Suppressor macrophage treated with lipopolysaccharide for 4 hours (primary cell): ENCODE measurements around the gene CEACAM16.
"Not testable (repeated sequence)": the region's sequence is repeated elsewhere in the genome, so short reads cannot be mapped to it uniquely, and the experiment has no call there.

Experiments used
- DNase-seq: peaks from one replicate; pipeline ENCODE4 v3.0.0-alpha.2; 2020

Gene CEACAM16

DNA sequence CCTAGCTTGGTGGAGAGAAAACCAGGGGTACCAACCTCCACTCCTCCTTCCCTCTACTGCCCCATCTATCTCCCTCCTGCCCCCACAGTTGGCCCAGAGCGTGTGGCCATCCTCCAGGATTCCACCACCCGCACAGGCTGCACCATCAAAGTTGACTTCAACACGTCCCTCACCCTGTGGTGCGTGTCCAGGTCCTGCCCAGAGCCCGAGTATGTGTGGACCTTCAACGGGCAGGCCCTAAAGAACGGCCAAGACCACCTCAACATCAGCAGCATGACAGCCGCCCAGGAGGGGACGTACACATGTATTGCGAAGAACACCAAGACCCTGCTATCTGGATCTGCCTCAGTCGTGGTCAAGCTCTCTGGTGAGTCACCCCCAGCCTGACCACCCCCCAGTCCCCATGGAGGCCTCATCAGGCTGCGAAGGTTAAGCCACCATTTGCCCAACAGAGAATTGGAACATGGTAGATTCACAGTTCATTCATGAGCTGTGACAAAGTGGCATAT is 6.6 kb downstream of the CEACAM16 start:
- no peak for DNase-seq

DNA sequence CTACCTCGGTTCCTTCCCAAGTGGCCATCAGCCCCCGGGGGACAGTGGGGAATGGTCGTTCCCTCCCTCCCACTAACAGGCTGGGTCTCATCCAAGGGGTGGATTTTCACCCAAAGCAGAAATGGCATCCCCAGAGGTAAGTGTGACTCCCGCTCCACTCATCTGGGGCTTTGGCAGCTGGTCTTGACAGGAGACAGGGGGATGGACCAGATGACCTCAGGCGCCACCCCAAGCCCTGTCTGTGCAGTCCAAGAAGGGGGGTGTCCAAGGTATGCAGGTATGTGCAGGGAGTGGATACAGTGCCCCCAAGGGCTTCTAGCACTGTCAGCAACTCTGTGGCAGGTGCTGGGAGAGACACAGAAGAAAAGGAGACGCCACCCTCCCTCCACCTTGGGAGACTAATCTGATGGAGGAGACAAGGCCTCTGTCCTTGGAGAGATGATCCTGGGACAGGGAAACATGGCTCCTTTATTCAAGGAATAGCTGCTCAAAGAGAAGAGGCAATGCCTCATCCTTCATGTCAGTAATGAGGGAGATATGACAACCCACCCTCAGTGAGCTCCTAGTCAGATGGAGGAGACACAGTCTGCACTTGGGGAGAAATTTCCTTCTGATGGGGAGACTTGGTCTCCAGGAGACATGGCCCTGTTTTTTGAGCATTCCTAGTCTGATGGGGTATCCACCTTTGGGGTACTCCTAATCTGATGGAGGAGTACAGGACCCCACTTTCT is 7.7 kb downstream of the CEACAM16 start:
- no peak for DNase-seq

DNA sequence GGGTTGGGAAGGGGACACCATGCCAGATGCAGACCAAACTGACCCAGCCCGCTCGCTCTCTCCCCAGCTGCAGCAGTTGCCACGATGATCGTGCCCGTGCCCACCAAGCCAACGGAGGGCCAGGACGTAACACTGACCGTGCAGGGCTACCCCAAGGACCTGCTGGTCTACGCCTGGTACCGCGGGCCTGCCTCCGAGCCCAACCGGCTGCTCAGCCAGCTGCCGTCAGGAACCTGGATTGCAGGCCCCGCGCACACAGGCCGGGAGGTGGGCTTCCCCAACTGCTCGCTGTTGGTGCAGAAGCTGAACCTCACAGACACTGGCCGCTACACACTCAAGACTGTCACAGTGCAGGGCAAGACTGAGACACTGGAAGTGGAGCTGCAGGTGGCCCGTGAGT is 8.8 kb downstream of the CEACAM16 start:
- DNase-seq = no peak

DNA sequence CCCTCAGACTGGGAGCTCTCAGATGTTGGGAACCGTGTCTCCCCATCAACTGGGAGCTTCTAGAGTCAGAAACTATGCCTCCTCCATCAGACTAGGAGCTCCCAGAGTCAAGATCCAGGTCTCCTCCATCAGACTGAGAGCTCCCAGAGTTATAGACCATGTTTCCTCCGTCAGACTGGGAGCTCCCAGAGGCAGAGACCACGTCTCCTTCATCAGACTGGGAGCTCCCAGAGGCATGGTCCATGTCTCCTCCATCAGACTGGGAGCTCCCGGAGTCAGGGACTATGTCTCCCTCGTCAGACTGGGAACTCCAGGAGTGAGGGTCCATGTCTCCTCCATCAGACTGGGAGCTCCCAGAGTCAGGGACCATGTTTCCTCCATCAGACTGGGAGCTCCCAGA is 10.0 kb downstream of the CEACAM16 start:
- DNase-seq = no peak

DNA sequence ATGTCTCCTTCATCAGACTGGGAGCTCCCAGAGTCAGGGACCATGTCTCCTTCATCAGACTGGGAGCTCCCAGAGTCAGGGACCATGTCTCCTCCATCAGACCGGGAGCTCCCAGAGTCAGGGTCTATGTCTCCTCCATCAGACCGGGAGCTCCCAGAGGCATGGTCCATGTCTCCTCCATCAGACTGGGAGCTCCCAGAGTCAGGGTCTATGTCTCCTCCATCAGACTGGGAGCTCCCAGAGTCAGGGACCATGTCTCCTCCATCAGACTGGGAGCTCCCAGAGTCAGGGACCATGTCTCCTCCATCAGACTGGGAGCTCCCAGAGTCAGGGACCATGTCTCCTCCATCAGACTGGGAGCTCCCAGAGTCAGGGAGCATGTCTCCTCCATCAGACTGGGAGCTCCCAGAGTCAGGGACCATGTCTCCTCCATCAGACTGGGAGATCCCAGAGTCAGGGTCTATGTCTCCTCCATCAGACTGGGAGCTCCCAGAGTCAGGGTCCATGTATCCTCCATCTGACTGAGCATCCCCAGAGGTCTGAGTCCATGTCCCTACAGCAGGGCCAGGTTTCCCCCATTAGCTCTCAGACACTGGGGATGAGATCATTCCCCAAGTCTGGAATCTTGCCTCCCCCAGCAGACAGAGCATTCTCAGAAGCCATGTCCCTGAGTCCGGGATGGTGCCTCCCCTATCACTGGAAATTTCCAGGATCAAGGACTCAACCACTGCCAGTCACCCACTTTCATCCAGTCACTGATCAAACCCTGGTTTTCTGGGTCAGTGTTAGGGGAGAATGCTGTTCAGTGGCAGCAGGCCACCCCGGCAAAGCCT is 10.7 kb downstream of the CEACAM16 start:
- not testable (repeated sequence) for DNase-seq

DNA sequence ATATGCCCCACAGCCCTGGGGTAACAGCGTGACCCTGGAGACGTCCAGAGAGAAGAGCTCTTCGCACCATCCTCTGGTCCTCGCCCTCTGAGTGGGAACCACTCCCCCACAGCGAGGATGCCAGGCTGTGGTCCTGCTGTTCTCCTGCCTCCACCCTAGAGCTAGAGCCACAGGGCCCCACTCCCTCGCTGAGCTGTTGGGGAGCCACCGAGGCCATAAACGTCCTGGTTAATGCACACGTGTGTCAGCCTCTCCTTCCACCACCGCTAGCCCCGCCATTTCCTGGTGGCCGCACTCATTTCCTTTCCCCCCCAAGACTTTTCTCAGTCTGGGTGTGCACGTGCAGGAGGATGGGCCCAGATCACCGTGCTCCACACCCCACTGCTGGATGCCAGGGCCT is 11.5 kb downstream of the CEACAM16 start:
- DNase-seq = no peak

DNA sequence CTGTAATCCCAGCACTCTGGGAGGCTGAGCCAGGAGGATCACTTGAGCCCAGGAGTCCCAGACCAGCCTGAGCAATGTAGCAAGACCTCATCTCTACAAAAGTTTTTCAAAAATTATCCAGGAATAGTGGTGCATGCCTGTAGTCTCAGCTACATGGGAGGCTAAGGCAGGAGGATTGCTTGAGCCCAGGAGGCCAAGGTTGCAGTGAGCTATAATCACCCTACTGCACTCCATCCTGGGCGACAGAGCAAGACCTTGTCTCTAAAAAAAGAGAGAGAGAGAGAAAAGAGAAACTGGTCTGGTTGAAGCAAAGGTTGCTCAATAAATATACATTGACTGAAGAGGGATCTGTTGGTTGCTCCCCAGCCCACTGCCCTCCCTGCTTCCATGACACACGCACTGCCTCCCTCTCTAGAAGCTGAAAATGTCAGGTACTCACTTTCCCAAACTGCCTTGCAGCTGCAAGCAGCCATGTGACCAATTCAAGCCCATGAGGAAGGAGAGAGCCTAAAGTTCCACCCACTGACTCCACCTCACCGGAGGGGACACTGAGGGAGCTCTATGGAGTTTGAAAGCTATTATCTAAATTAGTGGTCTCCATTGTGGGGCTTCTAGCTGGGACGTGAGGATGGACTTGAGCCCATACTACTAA is 14.0 kb downstream of the CEACAM16 start:
- DNase-seq = no peak

DNA sequence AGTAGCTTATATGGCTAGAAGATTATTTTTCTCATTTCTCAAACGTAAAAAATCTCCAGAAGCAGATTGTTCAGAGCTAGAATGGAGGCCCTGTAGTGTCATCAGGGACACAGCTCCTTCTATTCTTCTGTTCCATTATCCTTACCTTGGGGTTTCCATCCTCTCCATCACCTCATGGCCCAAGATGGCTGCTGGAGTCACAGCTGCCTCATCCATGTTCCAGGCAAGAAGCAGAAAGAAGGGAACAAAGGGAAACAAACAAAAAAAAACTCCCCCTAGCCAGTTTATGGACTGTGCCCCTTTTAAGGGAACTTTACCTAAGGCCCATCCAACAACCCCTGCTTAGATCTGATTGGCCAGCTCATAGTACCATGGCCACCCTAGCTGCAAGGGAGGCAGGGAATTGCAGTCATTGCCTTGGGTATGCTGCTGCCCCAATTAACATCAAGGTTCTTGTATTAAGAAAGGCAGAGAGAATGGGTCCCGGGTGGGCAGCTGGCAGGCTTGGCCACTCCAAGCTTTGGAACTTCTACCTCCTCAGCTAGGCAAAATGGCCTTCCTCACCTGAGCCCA is 15.7 kb downstream of the CEACAM16 start:
- DNase-seq = no peak

DNA sequence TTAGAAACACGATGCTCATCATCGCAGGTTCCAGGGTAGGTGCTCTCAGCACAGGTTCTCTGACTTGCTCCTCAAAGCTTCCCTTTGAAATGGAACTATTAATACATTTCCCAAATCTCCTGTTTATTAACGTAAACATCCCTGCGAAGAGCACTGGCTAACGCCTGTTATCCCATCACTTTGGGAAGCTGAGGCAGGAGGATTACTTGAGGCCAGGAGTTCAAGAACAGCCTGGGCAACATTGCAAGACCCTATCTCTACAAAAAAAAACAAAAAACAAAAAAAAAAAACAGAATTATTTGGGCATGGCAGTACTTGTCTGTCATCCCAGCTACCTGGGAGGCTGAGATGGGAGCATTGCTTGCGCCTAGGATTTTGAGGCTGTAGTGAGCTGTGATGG is 18.7 kb downstream of the CEACAM16 start:
- DNase-seq = no peak

DNA sequence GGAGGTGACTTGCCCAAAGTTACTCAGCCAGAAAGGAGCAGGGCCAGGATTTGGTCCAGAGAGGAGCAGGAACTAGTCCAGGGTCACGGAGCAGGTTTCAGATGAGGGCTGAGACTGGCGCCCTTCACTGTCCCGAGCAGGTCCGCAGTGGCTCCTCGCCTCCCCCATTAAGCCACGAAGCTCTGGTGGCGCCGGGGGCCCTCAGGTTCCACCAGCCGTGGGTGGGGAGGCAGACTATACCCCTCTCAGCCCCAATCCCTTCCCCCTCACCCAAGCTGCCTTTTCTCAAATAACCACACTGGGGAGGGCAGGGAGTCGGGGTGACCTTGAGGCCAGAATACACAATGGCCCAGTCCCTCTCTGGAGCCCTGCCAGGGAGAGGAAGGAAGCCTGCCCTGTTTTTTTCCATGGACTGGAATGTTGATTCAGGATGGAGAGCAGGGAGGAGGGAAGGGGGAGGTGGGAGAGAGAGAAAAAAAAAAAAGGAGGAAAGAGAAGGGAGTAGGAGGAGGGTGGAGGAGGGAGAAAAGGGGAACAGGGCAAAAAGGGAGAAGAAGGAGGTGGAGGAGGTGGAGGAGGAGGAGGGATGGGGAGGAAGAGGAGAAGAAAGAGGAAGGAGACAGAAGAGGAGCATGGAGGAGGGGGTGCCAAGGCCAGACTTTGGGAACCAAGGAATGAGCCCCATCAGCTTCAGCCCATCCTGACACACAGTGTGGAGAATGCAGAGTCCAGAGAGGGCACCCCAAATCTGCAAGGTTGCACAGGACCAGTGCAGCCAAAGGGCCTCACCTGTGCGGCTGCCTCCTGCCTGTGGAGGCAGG is 19.7 kb downstream of the CEACAM16 start:
- no peak for DNase-seq

DNA sequence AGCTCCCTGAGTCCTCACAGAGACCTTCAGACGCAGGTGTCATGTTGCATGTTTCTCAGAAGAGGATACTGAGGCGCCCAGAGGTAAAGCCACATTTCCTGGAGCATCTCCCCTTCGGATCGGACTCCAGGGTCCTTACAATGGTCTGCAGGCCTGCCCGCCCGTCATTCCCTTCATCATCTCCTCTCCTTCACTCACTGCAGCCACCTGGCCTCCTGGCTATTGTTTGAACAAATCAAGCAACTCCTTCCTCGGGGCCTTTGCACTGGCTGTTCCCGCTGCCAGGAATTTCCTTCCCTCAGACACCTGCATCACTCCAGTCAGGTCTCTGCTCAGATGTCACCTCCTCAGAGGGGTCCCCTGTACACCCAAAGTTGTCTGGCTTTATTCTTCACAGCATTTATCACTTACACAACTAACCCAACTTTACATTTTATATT is 20.3 kb downstream of the CEACAM16 start:
- DNase-seq = no peak

DNA sequence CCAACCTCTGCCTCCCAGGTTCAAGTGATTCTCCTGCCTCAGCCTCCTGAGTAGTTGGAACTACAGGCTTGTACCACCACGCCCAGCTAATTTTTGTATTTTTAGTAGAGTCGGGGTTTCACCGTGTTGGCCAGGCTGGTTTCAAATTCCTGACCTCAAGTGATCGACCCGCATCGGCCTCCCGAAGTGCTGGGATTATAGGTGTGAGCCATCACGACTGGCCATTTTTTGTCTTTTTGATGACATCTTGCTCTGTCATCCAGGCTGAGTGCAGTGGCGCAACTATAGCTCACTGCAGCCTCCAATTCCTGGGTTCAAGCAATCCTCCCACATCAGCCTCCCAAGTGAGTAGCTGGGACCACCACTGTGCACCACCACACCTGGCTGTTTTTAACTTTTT is 21.4 kb downstream of the CEACAM16 start:
- not testable (repeated sequence) for DNase-seq

DNA sequence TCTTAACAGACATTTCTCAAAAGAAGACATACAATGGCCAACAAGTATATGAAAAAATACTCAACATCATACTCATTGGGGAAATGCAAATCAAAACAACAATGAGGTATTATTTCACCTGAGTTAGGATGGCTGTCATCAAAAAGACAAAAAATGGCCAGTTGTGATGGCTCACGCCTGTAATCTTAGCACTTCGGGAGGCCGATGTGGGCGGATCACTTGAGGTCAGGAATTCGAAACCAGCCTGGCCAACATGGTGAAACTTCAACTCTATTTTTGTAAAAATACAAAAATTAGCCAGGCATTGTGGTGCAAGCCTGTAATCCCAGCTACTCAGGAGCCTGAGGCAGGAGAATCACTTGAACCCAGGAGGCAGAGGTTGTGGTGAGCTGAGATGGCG is 22.0 kb downstream of the CEACAM16 start:
- DNase-seq = peak; percentile 56

DNA sequence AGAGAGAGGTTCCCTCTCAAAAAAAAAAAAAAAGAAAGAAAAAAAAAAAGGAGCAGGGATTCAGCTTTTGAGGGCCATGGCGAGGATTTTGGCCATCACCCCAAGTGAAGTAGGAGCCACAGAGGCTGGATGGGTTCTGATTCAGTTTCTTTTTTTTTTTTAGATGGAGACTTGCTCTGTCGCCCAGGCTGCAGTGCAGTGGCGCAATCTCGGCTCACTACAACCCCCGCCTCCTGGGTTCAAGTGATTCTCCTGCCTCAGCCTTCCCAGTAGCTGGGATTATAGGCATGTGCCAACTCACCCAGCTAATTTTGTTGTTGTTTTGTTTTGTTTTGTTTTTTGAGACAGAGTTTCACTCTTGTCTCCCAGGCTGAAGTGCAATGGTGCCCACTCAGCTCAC is 22.4 kb downstream of the CEACAM16 start:
- not testable (repeated sequence) for DNase-seq

DNA sequence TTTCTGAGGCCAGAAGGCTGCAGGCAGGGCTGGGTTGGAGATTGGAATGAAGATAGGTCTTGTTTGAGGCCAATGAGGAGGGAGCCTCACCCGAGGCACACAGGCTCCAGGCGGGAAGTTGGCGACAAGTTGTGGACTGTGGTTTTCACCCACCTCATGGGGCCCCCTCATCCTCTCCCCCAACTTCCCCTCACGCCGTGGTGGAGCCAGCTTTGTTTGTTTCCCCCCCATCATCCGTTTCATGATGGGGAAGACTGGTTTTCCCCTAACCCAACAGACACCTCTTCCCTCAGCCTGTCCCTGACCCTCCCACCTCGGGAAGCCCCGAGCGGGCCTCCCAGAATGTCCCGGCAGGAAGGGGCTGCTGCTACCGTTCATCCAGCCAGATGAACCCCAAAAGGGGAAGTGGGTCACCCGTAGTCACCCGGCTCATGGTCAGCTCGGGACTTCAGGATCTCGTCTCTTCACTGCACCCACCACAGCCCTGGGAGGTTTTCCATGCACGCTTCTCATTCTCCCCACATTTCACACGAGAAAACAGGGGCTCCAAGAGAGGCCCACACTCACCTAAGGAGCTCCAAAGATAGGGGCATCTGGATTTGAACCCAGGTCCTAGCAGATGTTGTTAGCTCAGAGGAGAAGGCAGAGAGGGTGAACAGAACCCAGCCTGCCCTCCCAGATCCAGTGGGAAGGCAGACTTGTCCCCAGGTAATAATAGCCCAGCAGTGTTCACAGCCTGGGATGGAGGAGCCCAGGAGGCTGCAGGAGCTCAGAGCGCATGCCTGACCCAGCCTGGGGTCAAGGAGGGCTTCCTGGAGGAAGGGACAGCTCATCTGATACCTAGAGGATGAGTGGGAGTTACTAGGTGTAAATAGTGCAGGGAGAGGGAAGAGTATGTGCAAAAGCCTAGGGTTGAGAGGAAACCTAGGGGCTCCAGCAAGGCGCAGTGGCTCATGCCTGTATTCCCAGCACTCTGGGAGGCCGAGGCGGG is 23.5 kb downstream of the CEACAM16 start:
- DNase-seq = peak; percentile 96

DNA sequence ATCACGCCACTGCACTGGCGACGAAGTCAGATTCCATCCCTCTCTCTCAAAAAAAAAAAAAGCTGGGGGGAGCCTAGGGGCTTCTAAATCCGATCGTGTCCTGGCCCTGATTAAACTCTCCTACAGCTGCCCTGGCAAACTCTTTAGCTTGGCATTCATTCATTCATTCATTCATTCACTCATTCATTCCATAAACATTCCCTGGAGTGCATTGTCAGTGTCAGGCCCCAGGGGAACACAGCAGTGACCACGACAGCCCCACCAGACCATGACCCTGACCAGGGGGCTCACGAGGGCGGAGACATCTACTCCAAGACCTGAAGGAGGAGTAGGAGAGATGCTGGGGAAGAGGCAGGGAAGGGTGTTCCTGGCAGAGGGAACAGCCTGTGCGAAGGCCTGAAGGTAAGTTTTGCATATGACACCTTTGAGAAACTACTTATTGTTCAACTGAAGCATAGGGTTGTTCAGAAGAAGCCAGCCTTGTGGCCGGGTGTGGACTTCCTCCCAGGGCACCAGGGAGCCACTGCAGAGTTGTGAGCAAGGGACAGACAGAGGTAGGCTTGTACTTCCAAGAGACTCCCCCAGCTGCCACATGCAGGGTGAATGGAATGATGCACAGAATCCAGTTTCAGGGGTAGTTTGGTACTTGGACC is 24.5 kb downstream of the CEACAM16 start:
- no peak for DNase-seq

DNA sequence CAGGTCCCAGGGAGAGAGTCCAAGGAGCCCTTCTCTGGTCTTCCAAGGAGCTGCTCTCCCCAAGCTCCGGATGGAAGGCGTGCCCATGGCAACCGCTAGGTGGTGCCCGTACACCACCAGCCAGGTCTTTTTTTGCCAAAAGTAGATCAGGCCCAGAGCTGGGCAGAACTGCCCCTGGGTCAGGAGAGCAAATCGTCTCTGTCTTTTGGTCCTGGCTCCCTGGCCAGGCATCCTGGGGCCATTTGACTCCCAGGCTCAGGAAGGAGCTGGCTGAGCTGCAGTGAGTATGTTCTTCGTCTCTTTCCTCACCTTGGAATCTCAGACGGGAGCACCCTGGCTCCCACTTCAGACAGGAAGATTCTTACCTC is 25.0 kb downstream of the CEACAM16 start:
- DNase-seq = peak; percentile 91

DNA sequence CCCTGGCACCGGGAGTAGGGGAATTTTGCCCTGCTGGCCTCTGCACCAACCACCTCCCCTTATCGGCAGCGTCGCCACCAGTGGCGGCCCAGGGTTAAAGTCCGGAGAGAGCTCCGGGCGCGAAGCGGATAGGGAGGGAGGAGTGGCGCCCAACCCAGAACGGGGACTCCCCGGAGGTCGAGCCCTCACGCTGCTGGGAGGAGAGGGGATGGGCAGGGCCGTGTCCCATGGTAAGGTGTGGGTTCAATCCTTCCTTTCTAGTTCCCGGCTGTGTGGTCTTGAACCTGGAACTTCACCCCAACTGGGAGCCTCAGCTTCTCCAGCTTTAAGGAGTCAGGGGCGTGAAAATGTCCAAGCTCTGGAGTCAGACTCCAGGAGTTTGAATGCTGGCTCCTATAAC is 26.3 kb downstream of the CEACAM16 start:
- DNase-seq = no peak

DNA sequence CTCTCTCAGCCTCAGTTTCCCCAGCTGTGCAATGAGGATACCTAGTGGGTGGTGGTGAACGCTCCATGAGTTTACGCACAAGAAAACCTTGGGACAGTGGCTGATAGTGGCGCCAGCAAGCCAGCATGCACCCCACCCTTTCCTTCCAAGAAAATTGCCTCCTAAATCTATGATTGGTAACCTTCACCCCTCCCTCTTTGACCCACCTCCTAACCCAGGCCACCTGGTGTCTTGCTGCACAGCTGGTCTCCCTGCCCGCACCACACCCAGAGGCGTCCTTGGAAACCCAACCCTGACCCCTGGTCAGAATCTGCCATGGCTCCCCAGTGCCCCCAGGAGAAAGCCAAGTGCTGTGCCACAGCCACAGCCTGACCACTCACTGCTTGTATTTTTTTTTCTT is 26.7 kb downstream of the CEACAM16 start:
- no peak for DNase-seq

DNA sequence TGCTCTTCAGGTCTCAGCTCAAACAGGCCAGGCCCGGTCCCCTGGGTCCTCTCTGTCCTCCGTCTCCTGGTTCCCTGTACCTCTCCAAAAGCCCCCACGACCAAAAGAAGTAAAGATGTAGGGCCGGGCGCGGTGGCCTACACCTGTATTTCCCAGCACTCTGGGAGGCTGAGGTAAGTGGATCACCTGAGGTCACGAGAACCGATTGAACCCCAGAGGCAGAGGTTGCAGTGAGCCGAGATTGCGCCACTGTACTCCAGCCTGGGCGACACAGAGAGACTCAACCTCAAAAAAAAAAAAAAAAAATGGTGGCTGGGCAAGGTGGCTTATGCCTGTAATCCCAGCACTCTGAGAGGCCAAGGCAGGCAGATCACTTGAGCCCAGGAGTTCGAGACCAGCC is 27.5 kb downstream of the CEACAM16 start:
- DNase-seq = no peak

DNA sequence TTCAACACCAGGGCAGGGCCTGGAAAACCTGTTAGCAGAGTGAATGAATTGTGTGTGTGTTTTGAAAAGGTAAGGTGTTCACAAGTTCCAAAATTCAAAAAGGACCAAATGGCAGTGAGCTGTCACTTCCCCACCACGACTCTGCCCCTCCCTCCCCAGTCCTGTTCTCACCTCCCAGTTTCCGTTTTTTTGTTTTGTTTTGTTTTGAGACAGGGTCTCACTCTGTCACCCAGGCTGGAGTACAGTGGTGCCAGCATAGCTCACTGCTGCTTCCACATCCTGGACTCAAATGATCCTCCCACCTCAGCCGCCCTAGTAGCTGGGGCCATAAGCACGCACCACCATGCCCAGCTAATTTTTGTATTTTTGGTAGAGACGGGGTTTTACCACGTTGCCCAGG is 29.2 kb downstream of the CEACAM16 start:
- no peak for DNase-seq
